ENCODE data around the gene PARP14.

- TF ChIP-seq POLR2A (IDR thresholded peaks at IDR 0.05) (no peak), CTCF (IDR thresholded peaks at IDR 0.05) (no peak)
These were observed 11.5 kb upstream of the PARP14 start for GRCh38 chr3:122668930-122669730.
